ENCODE data around the gene GIMAP8. TPM values are rescaled to one million over a fixed set of nuclear protein-coding genes. Genes with fewer than 3 reads are reported as not detected.
"Not testable (repeated sequence)": the region's sequence is repeated elsewhere in the genome, so short reads cannot be mapped to it uniquely, and the experiment has no call there.

The GIMAP8 gene
- total RNA-seq, 1 donor from 2014 or later, result 9.6 TPM

GRCh38 chr7:150519310-150519709 lies 68.9 kb downstream of the GIMAP8 start:
- no peak for DNase-seq (ENCODE audit: extremely low spot score in 2 of 2)
- Histone ChIP-seq H3K4me3 (peak overlapping the region in 1 of 2 donors; percentile 46), H3K36me3 (no peaks in the 10 kb centered on the region), H3K9me3 (no peaks in the 10 kb centered on the region), H3K4me1 (no peaks in the 10 kb centered on the region), H3K27me3 (no peaks in the 10 kb centered on the region), H3K27ac (peak overlapping the region; percentile 66)
- intact Hi-C loops (cut with DNase I), result no loop called here
- no peak for TF ChIP-seq POLR2A (IDR thresholded peaks at IDR 0.05)
- TF ChIP-seq POLR2AphosphoS5 (IDR thresholded peaks at IDR 0.05; ENCODE audit: insufficient read depth in 1 of 2, low read depth in 1 of 2), result no peak
- TF ChIP-seq, protein P1, sequence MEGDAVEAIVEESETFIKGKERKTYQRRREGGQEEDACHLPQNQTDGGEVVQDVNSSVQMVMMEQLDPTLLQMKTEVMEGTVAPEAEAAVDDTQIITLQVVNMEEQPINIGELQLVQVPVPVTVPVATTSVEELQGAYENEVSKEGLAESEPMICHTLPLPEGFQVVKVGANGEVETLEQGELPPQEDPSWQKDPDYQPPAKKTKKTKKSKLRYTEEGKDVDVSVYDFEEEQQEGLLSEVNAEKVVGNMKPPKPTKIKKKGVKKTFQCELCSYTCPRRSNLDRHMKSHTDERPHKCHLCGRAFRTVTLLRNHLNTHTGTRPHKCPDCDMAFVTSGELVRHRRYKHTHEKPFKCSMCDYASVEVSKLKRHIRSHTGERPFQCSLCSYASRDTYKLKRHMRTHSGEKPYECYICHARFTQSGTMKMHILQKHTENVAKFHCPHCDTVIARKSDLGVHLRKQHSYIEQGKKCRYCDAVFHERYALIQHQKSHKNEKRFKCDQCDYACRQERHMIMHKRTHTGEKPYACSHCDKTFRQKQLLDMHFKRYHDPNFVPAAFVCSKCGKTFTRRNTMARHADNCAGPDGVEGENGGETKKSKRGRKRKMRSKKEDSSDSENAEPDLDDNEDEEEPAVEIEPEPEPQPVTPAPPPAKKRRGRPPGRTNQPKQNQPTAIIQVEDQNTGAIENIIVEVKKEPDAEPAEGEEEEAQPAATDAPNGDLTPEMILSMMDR (IDR thresholded peaks at IDR 0.05), result no peak

DNA sequence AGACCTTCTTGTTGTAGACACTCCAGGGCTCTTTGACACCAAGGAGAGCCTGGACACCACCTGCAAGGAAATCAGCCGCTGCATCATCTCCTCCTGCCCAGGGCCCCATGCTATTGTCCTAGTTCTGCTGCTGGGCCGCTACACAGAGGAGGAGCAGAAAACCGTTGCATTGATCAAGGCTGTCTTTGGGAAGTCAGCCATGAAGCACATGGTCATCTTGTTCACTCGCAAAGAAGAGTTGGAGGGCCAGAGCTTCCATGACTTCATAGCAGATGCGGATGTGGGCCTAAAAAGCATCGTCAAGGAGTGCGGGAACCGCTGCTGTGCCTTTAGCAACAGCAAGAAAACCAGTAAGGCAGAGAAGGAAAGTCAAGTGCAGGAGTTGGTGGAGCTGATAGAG lies 69.7 kb downstream of the GIMAP8 start:
- intact Hi-C loops (cut with DNase I), result no loop called here
- DNase-seq (ENCODE audit: extremely low spot score in 2 of 2), result no peak
- Histone ChIP-seq H3K4me1 (no peaks in the 10 kb centered on the region), H3K27me3 (no peaks in the 10 kb centered on the region), H3K4me3 (peak overlapping the region; percentile 18 to 46), H3K27ac (peak overlapping the region; percentile 66), H3K9me3 (no peaks in the 10 kb centered on the region), H3K36me3 (no peaks in the 10 kb centered on the region)
- TF ChIP-seq POLR2AphosphoS5 (IDR thresholded peaks at IDR 0.05; ENCODE audit: insufficient read depth in 1 of 2, low read depth in 1 of 2) (no peak), POLR2A (IDR thresholded peaks at IDR 0.05) (no peak)
- TF ChIP-seq, protein P1 (IDR thresholded peaks at IDR 0.05), result no peak

- H3K27me3 ChIP-seq; H3K36me3 ChIP-seq; H3K4me3 ChIP-seq; intact Hi-C loops (cut with DNase I); H3K9me3 ChIP-seq; H3K4me1 ChIP-seq; H3K27ac ChIP-seq; DNase-seq (ENCODE audit: extremely low spot score in 2 of 2): not testable (repeated sequence)
These were observed 72.5 kb downstream of the GIMAP8 start for GRCh38 chr7:150522931-150523330.

GRCh38 chr7:150524018-150524417 lies 73.6 kb downstream of the GIMAP8 start:
- TF ChIP-seq POLR2AphosphoS5 (IDR thresholded peaks at IDR 0.05; ENCODE audit: insufficient read depth in 1 of 2, low read depth in 1 of 2) (no peak), POLR2A (IDR thresholded peaks at IDR 0.05) (no peak)
- TF ChIP-seq, protein P1 (IDR thresholded peaks at IDR 0.05), result no peak
- intact Hi-C loops (cut with DNase I), result no loop called here
- Histone ChIP-seq H3K27ac (no peak overlapping the region), H3K4me3 (no peak overlapping the region), H3K4me1 (no peaks in the 10 kb centered on the region), H3K27me3 (no peaks in the 10 kb centered on the region), H3K9me3 (no peaks in the 10 kb centered on the region), H3K36me3 (no peaks in the 10 kb centered on the region)
- no peak for DNase-seq (ENCODE audit: extremely low spot score in 2 of 2)

Other genes starting within 250 kb of the GIMAP8 start
- gene LRRC61, start 127.3 kb upstream of the GIMAP8 start, total RNA-seq, result 14.0 TPM
- gene ACTR3C, start 127.1 kb upstream of the GIMAP8 start, total RNA-seq, result 24.1 TPM
- 305 TPM for gene RARRES2, start 109.0 kb upstream of the GIMAP8 start, total RNA-seq
- gene REPIN1, start 81.8 kb upstream of the GIMAP8 start, total RNA-seq, result 49.4 TPM
- 4.4 TPM for gene ZNF775, start 71.3 kb upstream of the GIMAP8 start, total RNA-seq
- 16.0 TPM for gene GIMAP7, start 64.2 kb downstream of the GIMAP8 start, total RNA-seq
- gene GIMAP4, start 116.8 kb downstream of the GIMAP8 start, total RNA-seq, result 25.3 TPM
- 21.4 TPM for gene GIMAP6, start 181.8 kb downstream of the GIMAP8 start, total RNA-seq
- 9.6 TPM for gene GIMAP2, start 235.1 kb downstream of the GIMAP8 start, total RNA-seq

Measured in vagina (tissue), 2 donors.